Keratinocyte (primary cell): Measurements from ENCODE around the gene MED8. TPM values are rescaled to one million over a fixed set of nuclear protein-coding genes. Genes with fewer than 3 reads are reported as not detected.

ENCODE experiments used
- DNase-seq: peaks from one replicate; pipeline ENCODE4 v3.0.0-alpha.2; 2011; ENCODE audit warnings: low read depth, missing footprints, low spot score
- FAIRE-seq: peaks from 2 replicates; lab custom pipeline; 2011; peaks lifted over from hg19 to GRCh38; lab: Jason Lieb, UNC
- H2AFZ ChIP-seq: 2 replicates; pipeline ENCODE4 v1.6.0; 2012; ENCODE audit warnings: low read length, control low read depth, inconsistent platforms; ENCODE audit not compliant: control insufficient read depth
- H3K27ac ChIP-seq: 2 replicates; pipeline ENCODE4 v1.5.1; 2011; ENCODE audit warnings: low read length; ENCODE audit not compliant: control insufficient read depth, insufficient read depth
- H3K27me3 ChIP-seq: 3 replicates; pipeline ENCODE4 v1.6.0; 2011; ENCODE audit warnings: low read length; ENCODE audit not compliant: control insufficient read depth, insufficient read depth; ENCODE audit errors: extremely low read depth
- H3K36me3 ChIP-seq, 2 experiments: 2 replicates in 1 of 2; 3 replicates in 1 of 2; pipeline ENCODE4 v1.5.1; 2011; ENCODE audit warnings: low read length in 2 of 2, mild to moderate bottlenecking in 1 of 2; ENCODE audit not compliant: control insufficient read depth in 2 of 2, insufficient read depth in 2 of 2; ENCODE audit errors: extremely low read depth in 1 of 2
- H3K4me1 ChIP-seq: 3 replicates; pipeline ENCODE4 v1.5.1; 2011; ENCODE audit warnings: low read length; ENCODE audit not compliant: control insufficient read depth, insufficient read depth; ENCODE audit errors: extremely low read depth
- H3K4me2 ChIP-seq: 3 replicates; pipeline ENCODE4 v1.6.0; 2011; ENCODE audit warnings: low read depth, low read length; ENCODE audit not compliant: control insufficient read depth, insufficient read depth; ENCODE audit errors: extremely low read depth
- H3K4me3 ChIP-seq, 3 experiments: fragments of 200-600 bp in 1 of 3; sonication (generic) in 1 of 3; 2 replicates in 2 of 3; 3 replicates in 1 of 3; pipeline ENCODE4 v1.5.1; 2011 to 2016; ENCODE audit warnings: low read length in 3 of 3, mild to moderate bottlenecking in 3 of 3, control low read depth in 2 of 3, inconsistent platforms in 1 of 3, low read depth in 1 of 3, mixed read lengths in 1 of 3, mixed run types in 1 of 3, moderate library complexity in 1 of 3; ENCODE audit not compliant: control insufficient read depth in 2 of 3, insufficient read depth in 2 of 3; ENCODE audit errors: extremely low read depth in 1 of 3
- H3K79me2 ChIP-seq: 2 replicates; pipeline ENCODE4 v1.6.0; 2012; ENCODE audit warnings: low read length; ENCODE audit not compliant: control insufficient read depth, insufficient read depth
- H3K9ac ChIP-seq: 3 replicates; pipeline ENCODE4 v1.6.0; 2011; ENCODE audit warnings: low read length; ENCODE audit not compliant: control insufficient read depth, insufficient read depth; ENCODE audit errors: extremely low read depth
- H3K9me1 ChIP-seq: 3 replicates; pipeline ENCODE4 v1.6.0; 2011; ENCODE audit warnings: low read length; ENCODE audit not compliant: control insufficient read depth, insufficient read depth; ENCODE audit errors: extremely low read depth
- H3K9me3 ChIP-seq: 2 replicates; pipeline ENCODE4 v1.5.1; 2012; ENCODE audit warnings: low read depth, low read length; ENCODE audit not compliant: control insufficient read depth
- H4K20me1 ChIP-seq: 3 replicates; pipeline ENCODE4 v1.6.0; 2011; ENCODE audit warnings: low read length; ENCODE audit not compliant: control insufficient read depth, insufficient read depth; ENCODE audit errors: extremely low read depth
- CTCF ChIP-seq, 3 experiments: IDR thresholded peaks in 1 of 3; conservative IDR thresholded peaks in 1 of 3; optimal IDR thresholded peaks in 1 of 3; 2 replicates in 2 of 3; 3 replicates in 1 of 3; pipeline versions ENCODE3 to v1.5.1; 2011; ENCODE audit warnings: low read length in 3 of 3, mild to moderate bottlenecking in 3 of 3, moderate library complexity in 2 of 3, control low read depth in 1 of 3, inconsistent platforms in 1 of 3; ENCODE audit not compliant: insufficient read depth in 2 of 3; ENCODE audit errors: extremely low read depth in 1 of 3
- EZH2 ChIP-seq: IDR thresholded peaks from one replicate; pipeline ENCODE4 v1.6.1; 2012; ENCODE audit warnings: inconsistent platforms, mild to moderate bottlenecking, low read length, moderate library complexity
- dilution Hi-C: fragments of 300-500 bp; cut with MboI; formaldehyde crosslinking; loops from one replicate; pipeline ENCODE4 v1.7.0; 2020; ENCODE audit warnings: low sequenced_read_pairs; ENCODE audit not compliant: extremely low pct_ligation_motif_present
- polyA plus RNA-seq, 5 experiments: library from polyadenylated mRNA; depleted of rRNA in 3 of 5; stranded (reverse) in 3 of 5; stranded (forward) in 1 of 5; unstranded in 1 of 5; fragments of >200 nt; gene quantifications; 1 replicate in 1 of 5; 2 replicates in 3 of 5; 3 replicates in 1 of 5; pipeline versions ENCODE4 v1.2.1 to v1.2.3, GENCODE V29; 2011 to 2012; ENCODE audit warnings: missing spikeins in 2 of 5, low read depth in 1 of 5, low replicate concordance in 1 of 5

The MED8 gene
- polyA plus RNA-seq, 1 donor (not counting 4 experiments of a cell fraction or from before 2014, with no cell fraction given), result 14.3 TPM

GRCh38 chr1:43435146-43436145 lies 45.8 kb upstream of the MED8 start:
- Histone ChIP-seq H3K4me2 (no peak overlapping the region), H3K27ac (no peak overlapping the region), H3K4me1 (no peaks in the 10 kb centered on the region), H3K9me1 (no peaks in the 10 kb centered on the region), H4K20me1 (peaks cover 2% of the 10 kb centered on the region), H2AFZ (no peak overlapping the region), H3K4me3 (no peak overlapping the region), H3K9me3 (no peaks in the 10 kb centered on the region), H3K27me3 (no peaks in the 10 kb centered on the region), H3K9ac (no peak overlapping the region), H3K36me3 (peaks cover 45 to 46% of the 10 kb centered on the region in 2 experiments), H3K79me2 (no peaks in the 10 kb centered on the region)
- TF ChIP-seq CTCF (optimal IDR thresholded peaks at IDR 0.05 in 1 of 3, IDR thresholded peaks at IDR 0.05 in 1 of 3, conservative IDR thresholded peaks at IDR 0.05 in 1 of 3; ENCODE audit: extremely low read depth in 1 of 3, insufficient read depth in 2 of 3, low read length in 3 of 3) (no peak), EZH2 (no peak)
- dilution Hi-C loops, result no loop called here
- FAIRE-seq (no peak), DNase-seq (no peak)

GRCh38 chr1:43434256-43434655 lies 44.7 kb upstream of the MED8 start:
- TF ChIP-seq CTCF (optimal IDR thresholded peaks at IDR 0.05 in 1 of 3, IDR thresholded peaks at IDR 0.05 in 1 of 3, conservative IDR thresholded peaks at IDR 0.05 in 1 of 3; ENCODE audit: extremely low read depth in 1 of 3, insufficient read depth in 2 of 3, low read length in 3 of 3) (no peak), EZH2 (no peak)
- Histone ChIP-seq H3K4me2 (no peak overlapping the region), H3K4me3 (no peak overlapping the region), H3K36me3 (peaks cover 48 to 50% of the 10 kb centered on the region in 2 experiments), H3K9ac (no peak overlapping the region), H3K9me3 (no peaks in the 10 kb centered on the region), H3K27ac (no peak overlapping the region), H3K27me3 (no peaks in the 10 kb centered on the region), H3K9me1 (no peaks in the 10 kb centered on the region), H3K4me1 (no peaks in the 10 kb centered on the region), H4K20me1 (peaks cover 2% of the 10 kb centered on the region), H3K79me2 (no peaks in the 10 kb centered on the region), H2AFZ (no peak overlapping the region)
- no peak for FAIRE-seq
- DNase-seq, result no peak
- dilution Hi-C loops, result no loop called here
